HCT116 (cell line): ENCODE data around the gene MYO1G. TPM values are rescaled to one million over a fixed set of nuclear protein-coding genes. Genes with fewer than 3 reads are reported as not detected.

Experiments
- ATAC-seq: fragments of 200-7000 bp; cut with Tn5 transposase; 2 replicates; pipeline ENCODE4 v1.9.1; 2020; ENCODE audit warnings: mild to moderate bottlenecking, moderate library complexity
- BruUV-seq: library from RNA; stranded (reverse); fragments of 400-500 nt; replicated peaks from 2 replicates; lab custom pipeline; 2021; lab: Mats Ljungman, UMichigan
- CTCF ChIA-PET: fragments of 300-600 bp; sonication (Branson Sonifier 250); formaldehyde crosslinking; loops from one replicate; lab custom pipeline; 2021; ENCODE audit warnings: antibody characterized with exemption; lab: Charles Lee
- POLR2A ChIA-PET: fragments of 300-600, 350-600 bp; sonication (Branson Sonifier 250); formaldehyde crosslinking; loops from one replicate; lab custom pipeline; 2021; ENCODE audit warnings: antibody characterized with exemption; lab: Charles Lee
- RAD21 ChIA-PET, 2 experiments: fragments of 300-600 bp; sonication (Branson Sonifier 250); formaldehyde crosslinking; loops; one replicate each; lab custom pipeline; 2023; ENCODE audit warnings: low total read pairs in 2 of 2; ENCODE audit not compliant: uncharacterized antibody in 2 of 2, unreplicated experiment in 2 of 2, low non-redundant PET in 1 of 2; lab: Charles Lee
- DNase-seq: peaks from one replicate; pipeline ENCODE4 v3.0.0-alpha.2; 2010; ENCODE audit warnings: low read depth, low spot score
- H2AFZ ChIP-seq: fragments of 200-600 bp; shearing (Covaris generic), sonication (generic); 2 replicates; pipeline ENCODE4 v1.6.1; 2017; ENCODE audit warnings: low read depth, mixed run types, mixed read lengths, antibody characterized with exemption, low read length; ENCODE audit not compliant: poor library complexity, severe bottlenecking
- H3K27ac ChIP-seq: 2 replicates; pipeline ENCODE4 v1.5.1; 2012; ENCODE audit warnings: low read depth, low read length
- H3K27me3 ChIP-seq: fragments of 200-600 bp; sonication (generic); 2 replicates; pipeline ENCODE4 v1.6.1; 2016; ENCODE audit warnings: mixed run types, low read length, mixed read lengths; ENCODE audit not compliant: insufficient read depth
- H3K36me3 ChIP-seq, 2 experiments: fragments of 200-500 bp in 1 of 2; fragments of 200-600 bp in 1 of 2; sonication (Bioruptor generic) in 1 of 2; sonication (generic) in 1 of 2; 2 replicates each; pipeline versions ENCODE4 v1.5.1 to v1.6.1; 2014 to 2016; ENCODE audit warnings: low read length in 2 of 2, inconsistent platforms in 1 of 2, mixed read lengths in 1 of 2, mixed run types in 1 of 2; ENCODE audit not compliant: insufficient read depth in 2 of 2, control insufficient read depth in 1 of 2
- H3K4me1 ChIP-seq, 2 experiments: fragments of 200-600 bp in 1 of 2; sonication (generic) in 1 of 2; 2 replicates each; pipeline versions ENCODE4 v1.5.1 to v1.6.1; 2012 to 2017; ENCODE audit warnings: low read length in 2 of 2, inconsistent platforms in 1 of 2, mild to moderate bottlenecking in 1 of 2, mixed read lengths in 1 of 2, mixed run types in 1 of 2, moderate library complexity in 1 of 2; ENCODE audit not compliant: insufficient read depth in 2 of 2, control insufficient read depth in 1 of 2
- H3K4me2 ChIP-seq: fragments of 200-600 bp; sonication (generic); 2 replicates; pipeline ENCODE4 v1.6.1; 2017; ENCODE audit warnings: mixed run types, low read length, mixed read lengths
- H3K4me3 ChIP-seq, 2 experiments: fragments of 200-600 bp in 1 of 2; sonication (generic) in 1 of 2; replicated peaks in 1 of 2; 2 replicates each; pipeline ENCODE4 v1.5.1; 2011 to 2016; ENCODE audit warnings: low read length in 2 of 2, control low read depth in 1 of 2, low read depth in 1 of 2, mild to moderate bottlenecking in 1 of 2, mixed read lengths in 1 of 2, mixed run types in 1 of 2
- H3K79me2 ChIP-seq: fragments of 200-600 bp; sonication (generic); 2 replicates; pipeline ENCODE4 v1.6.1; 2017; ENCODE audit warnings: mild to moderate bottlenecking, mixed run types, low read length, moderate library complexity, mixed read lengths; ENCODE audit not compliant: insufficient read depth
- H3K9ac ChIP-seq: fragments of 200-600 bp; sonication (generic); 2 replicates; pipeline ENCODE4 v1.6.1; 2016; ENCODE audit warnings: low read length, mixed read lengths
- H3K9me2 ChIP-seq: fragments of 200-600 bp; sonication (generic), shearing (Covaris generic); 2 replicates; pipeline ENCODE4 v1.6.1; 2017; ENCODE audit warnings: mixed run types, mild to moderate bottlenecking, moderate library complexity; ENCODE audit not compliant: insufficient read depth
- H3K9me3 ChIP-seq, 2 experiments: fragments of 200-500 bp in 1 of 2; fragments of 200-600 bp in 1 of 2; sonication (Bioruptor generic) in 1 of 2; sonication (generic) in 1 of 2; 2 replicates each; pipeline ENCODE4 v1.6.1; 2014 to 2017; ENCODE audit warnings: low read length in 2 of 2, mixed read lengths in 2 of 2, inconsistent platforms in 1 of 2, low read depth in 1 of 2, mild to moderate bottlenecking in 1 of 2, mixed run types in 1 of 2, moderate library complexity in 1 of 2; ENCODE audit not compliant: control insufficient read depth in 1 of 2, insufficient read depth in 1 of 2
- H4K20me1 ChIP-seq: fragments of 200-600 bp; sonication (generic), shearing (Covaris generic); 2 replicates; pipeline ENCODE4 v1.6.1; 2017; ENCODE audit warnings: mixed run types, mild to moderate bottlenecking, moderate library complexity; ENCODE audit not compliant: insufficient read depth
- CBX3 ChIP-seq: IDR thresholded peaks from 2 replicates; pipeline ENCODE4 v1.6.1; 2012; ENCODE audit warnings: low read depth
- CEBPB ChIP-seq: IDR thresholded peaks from 2 replicates; pipeline ENCODE4 v1.6.1; 2012; ENCODE audit warnings: low read depth
- EGR1 ChIP-seq: IDR thresholded peaks from 2 replicates; pipeline ENCODE4 v1.6.1; 2012; ENCODE audit warnings: low read depth
- ELF1 ChIP-seq: IDR thresholded peaks from 2 replicates; pipeline ENCODE4 v1.6.1; 2012; ENCODE audit warnings: low read depth, borderline replicate concordance
- EZH2 ChIP-seq: fragments of 200-600 bp; sonication (generic); IDR thresholded peaks from 2 replicates; pipeline ENCODE4 v1.6.1; 2017; ENCODE audit warnings: antibody characterized with exemption, mixed run types
- EZH2phosphoT487 ChIP-seq: fragments of 200-600 bp; IDR thresholded peaks from 2 replicates; pipeline ENCODE4 v1.6.1; 2018; ENCODE audit warnings: antibody characterized with exemption, borderline replicate concordance
- FOSL1 ChIP-seq: IDR thresholded peaks from 2 replicates; pipeline ENCODE4 v1.6.1; 2012; ENCODE audit warnings: low read depth
- JUND ChIP-seq: IDR thresholded peaks from 2 replicates; pipeline ENCODE4 v1.6.1; 2012
- POLR2A ChIP-seq: IDR thresholded peaks from 2 replicates; pipeline ENCODE4 v1.7.0; 2011; ENCODE audit warnings: borderline replicate concordance; ENCODE audit not compliant: insufficient read depth, insufficient read length; ENCODE audit errors: extremely low read depth
- RAD21 ChIP-seq: IDR thresholded peaks from 2 replicates; pipeline ENCODE4 v1.6.1; 2012; ENCODE audit warnings: low read depth, mild to moderate bottlenecking
- SRF ChIP-seq: IDR thresholded peaks from 2 replicates; pipeline ENCODE4 v1.6.1; 2012; ENCODE audit warnings: low read depth
- YY1 ChIP-seq: IDR thresholded peaks from 2 replicates; pipeline ENCODE4 v1.6.1; 2011; ENCODE audit warnings: low read length, low read depth, moderate library complexity, mild to moderate bottlenecking; ENCODE audit not compliant: insufficient replicate concordance; ENCODE audit errors: extremely low read depth
- ZNF274 ChIP-seq: fragments of 200-500 bp; sonication (Bioruptor generic); IDR thresholded peaks from 2 replicates; pipeline ENCODE4 v1.6.1; 2014; ENCODE audit warnings: mild to moderate bottlenecking, low read depth, low read length, inconsistent platforms
- intact Hi-C: fragments of 100-400 bp; cut with micrococcal nuclease; formaldehyde crosslinking; loops from 2 replicates; pipeline ENCODE4 v1.10.0; 2022
- total RNA-seq: library from RNA; stranded (reverse); gene quantifications from one replicate; pipeline ENCODE4 v1.2.1, GENCODE V29; 2021; ENCODE audit not compliant: unreplicated experiment
- TF ChIP-seq, protein P1 (sequence below), 3 experiments: fragments of 200-600 bp in 1 of 3; sonication (generic) in 1 of 3; IDR thresholded peaks in 2 of 3; conservative IDR thresholded peaks in 1 of 3; 2 replicates each; pipeline ENCODE4 v1.5.1; 2012 to 2017; ENCODE audit warnings: low read depth in 2 of 3, low read length in 2 of 3, antibody characterized with exemption in 1 of 3, borderline replicate concordance in 1 of 3, control low read depth in 1 of 3, mild to moderate bottlenecking in 1 of 3, mixed read lengths in 1 of 3, mixed run types in 1 of 3, moderate library complexity in 1 of 3; ENCODE audit not compliant: insufficient read depth in 1 of 3
- TF ChIP-seq, protein P2 (sequence below): IDR thresholded peaks from 2 replicates; pipeline ENCODE4 v1.6.1; 2012
- TF ChIP-seq, protein P3 (sequence below): IDR thresholded peaks from 2 replicates; pipeline ENCODE4 v1.6.1; 2012; ENCODE audit warnings: low read depth
- TF ChIP-seq, protein P4 (sequence below): IDR thresholded peaks from 2 replicates; pipeline ENCODE4 v1.6.1; 2012

The MYO1G gene
- total RNA-seq, 1 experiment from 2014 or later: 0.74 TPM

DNA sequence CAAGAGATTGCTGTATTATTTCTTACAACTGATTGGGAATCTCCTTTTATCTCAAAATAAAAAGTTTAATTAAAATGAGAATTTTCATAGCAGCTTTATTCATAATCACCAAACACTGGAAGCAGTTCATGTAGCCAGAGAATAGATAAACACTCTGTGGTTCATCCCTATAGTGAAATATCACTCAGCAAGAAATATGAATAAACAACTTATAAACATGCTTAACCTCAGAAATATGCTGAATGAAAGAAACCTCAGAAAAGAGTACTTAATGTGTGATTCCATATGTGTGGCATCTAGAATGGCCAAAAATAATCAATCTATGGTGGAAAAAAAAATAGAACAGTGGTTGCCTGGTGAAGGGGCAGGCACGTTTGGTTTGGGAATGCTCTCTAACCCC, 33.3 kb downstream of the MYO1G start:
- no peak for DNase-seq
- H3K9me3 ChIP-seq: no peaks in the 10 kb centered on the region
- no peak overlapping the region for H3K9ac ChIP-seq
- CTCF ChIA-PET: no interaction called here
- TF ChIP-seq EZH2phosphoT487: no peak
- TF ChIP-seq FOSL1: no peak
- no peak for TF ChIP-seq JUND
- TF ChIP-seq YY1: no peak
- TF ChIP-seq, protein P1, sequence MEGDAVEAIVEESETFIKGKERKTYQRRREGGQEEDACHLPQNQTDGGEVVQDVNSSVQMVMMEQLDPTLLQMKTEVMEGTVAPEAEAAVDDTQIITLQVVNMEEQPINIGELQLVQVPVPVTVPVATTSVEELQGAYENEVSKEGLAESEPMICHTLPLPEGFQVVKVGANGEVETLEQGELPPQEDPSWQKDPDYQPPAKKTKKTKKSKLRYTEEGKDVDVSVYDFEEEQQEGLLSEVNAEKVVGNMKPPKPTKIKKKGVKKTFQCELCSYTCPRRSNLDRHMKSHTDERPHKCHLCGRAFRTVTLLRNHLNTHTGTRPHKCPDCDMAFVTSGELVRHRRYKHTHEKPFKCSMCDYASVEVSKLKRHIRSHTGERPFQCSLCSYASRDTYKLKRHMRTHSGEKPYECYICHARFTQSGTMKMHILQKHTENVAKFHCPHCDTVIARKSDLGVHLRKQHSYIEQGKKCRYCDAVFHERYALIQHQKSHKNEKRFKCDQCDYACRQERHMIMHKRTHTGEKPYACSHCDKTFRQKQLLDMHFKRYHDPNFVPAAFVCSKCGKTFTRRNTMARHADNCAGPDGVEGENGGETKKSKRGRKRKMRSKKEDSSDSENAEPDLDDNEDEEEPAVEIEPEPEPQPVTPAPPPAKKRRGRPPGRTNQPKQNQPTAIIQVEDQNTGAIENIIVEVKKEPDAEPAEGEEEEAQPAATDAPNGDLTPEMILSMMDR (IDR thresholded peaks at IDR 0.05 in 2 of 3, conservative IDR thresholded peaks at IDR 0.05 in 1 of 3; ENCODE audit: borderline replicate concordance in 1 of 3, insufficient read depth in 1 of 3, low read depth in 2 of 3, low read length in 2 of 3): no peak
- TF ChIP-seq EGR1: no peak
- no peak for TF ChIP-seq EZH2
- TF ChIP-seq, protein P2, sequence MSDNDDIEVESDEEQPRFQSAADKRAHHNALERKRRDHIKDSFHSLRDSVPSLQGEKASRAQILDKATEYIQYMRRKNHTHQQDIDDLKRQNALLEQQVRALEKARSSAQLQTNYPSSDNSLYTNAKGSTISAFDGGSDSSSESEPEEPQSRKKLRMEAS: no peak
- TF ChIP-seq ZNF274: no peak
- no peak for TF ChIP-seq POLR2A
- TF ChIP-seq SRF: no peak
- no peak for TF ChIP-seq RAD21
- TF ChIP-seq, protein P3, sequence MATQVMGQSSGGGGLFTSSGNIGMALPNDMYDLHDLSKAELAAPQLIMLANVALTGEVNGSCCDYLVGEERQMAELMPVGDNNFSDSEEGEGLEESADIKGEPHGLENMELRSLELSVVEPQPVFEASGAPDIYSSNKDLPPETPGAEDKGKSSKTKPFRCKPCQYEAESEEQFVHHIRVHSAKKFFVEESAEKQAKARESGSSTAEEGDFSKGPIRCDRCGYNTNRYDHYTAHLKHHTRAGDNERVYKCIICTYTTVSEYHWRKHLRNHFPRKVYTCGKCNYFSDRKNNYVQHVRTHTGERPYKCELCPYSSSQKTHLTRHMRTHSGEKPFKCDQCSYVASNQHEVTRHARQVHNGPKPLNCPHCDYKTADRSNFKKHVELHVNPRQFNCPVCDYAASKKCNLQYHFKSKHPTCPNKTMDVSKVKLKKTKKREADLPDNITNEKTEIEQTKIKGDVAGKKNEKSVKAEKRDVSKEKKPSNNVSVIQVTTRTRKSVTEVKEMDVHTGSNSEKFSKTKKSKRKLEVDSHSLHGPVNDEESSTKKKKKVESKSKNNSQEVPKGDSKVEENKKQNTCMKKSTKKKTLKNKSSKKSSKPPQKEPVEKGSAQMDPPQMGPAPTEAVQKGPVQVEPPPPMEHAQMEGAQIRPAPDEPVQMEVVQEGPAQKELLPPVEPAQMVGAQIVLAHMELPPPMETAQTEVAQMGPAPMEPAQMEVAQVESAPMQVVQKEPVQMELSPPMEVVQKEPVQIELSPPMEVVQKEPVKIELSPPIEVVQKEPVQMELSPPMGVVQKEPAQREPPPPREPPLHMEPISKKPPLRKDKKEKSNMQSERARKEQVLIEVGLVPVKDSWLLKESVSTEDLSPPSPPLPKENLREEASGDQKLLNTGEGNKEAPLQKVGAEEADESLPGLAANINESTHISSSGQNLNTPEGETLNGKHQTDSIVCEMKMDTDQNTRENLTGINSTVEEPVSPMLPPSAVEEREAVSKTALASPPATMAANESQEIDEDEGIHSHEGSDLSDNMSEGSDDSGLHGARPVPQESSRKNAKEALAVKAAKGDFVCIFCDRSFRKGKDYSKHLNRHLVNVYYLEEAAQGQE: no peak
- TF ChIP-seq, protein P4, sequence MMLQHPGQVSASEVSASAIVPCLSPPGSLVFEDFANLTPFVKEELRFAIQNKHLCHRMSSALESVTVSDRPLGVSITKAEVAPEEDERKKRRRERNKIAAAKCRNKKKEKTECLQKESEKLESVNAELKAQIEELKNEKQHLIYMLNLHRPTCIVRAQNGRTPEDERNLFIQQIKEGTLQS: no peak
- no peak for TF ChIP-seq CBX3
- TF ChIP-seq ELF1: no peak
- no peak for TF ChIP-seq CEBPB
- no peak for ATAC-seq
- intact Hi-C loops: no loop called here
- no peaks in the 10 kb centered on the region for H3K9me2 ChIP-seq
- POLR2A ChIA-PET: no interaction called here
- no peaks in the 10 kb centered on the region for H4K20me1 ChIP-seq
- H3K27ac ChIP-seq: no peak overlapping the region
- H3K4me1 ChIP-seq: 0 out of 4 replicates have a peak, but pooled peaks cover 0 to 2% of the 10 kb centered on the region in 2 experiments
- BruUV-seq: no TSS peak
- no peak overlapping the region for H3K4me3 ChIP-seq
- RAD21 ChIA-PET: no interaction called here
- no peaks in the 10 kb centered on the region for H3K36me3 ChIP-seq
- no peak overlapping the region for H2AFZ ChIP-seq
- H3K27me3 ChIP-seq: no peaks in the 10 kb centered on the region
- H3K79me2 ChIP-seq: no peaks in the 10 kb centered on the region
- no peak overlapping the region for H3K4me2 ChIP-seq
